H9 (cell line): ENCODE data around the gene STC2. TPM values are rescaled to one million over a fixed set of nuclear protein-coding genes. Genes with fewer than 3 reads are reported as not detected.
A peak's percentile ranks its signal among the peaks of the same experiment; 100 is the strongest.

Source experiments
- DNase-seq: peaks from one replicate; pipeline ENCODE4 v3.0.0-alpha.2; 2017
- H2AFZ ChIP-seq: one replicate; pipeline ENCODE4 v1.6.1; 2013; ENCODE audit warnings: mild to moderate bottlenecking, low read length, control low read depth, moderate library complexity
- H2AK5ac ChIP-seq: 2 replicates; pipeline ENCODE4 v1.6.1; 2013; ENCODE audit warnings: low read length, control low read depth, mixed read lengths; ENCODE audit not compliant: insufficient read length
- H2BK120ac ChIP-seq: one replicate; pipeline ENCODE4 v1.6.1; 2013; ENCODE audit warnings: low read depth, mild to moderate bottlenecking, low read length, control low read depth, inconsistent platforms; ENCODE audit not compliant: poor library complexity, severe bottlenecking
- H2BK12ac ChIP-seq: 2 replicates; pipeline ENCODE4 v1.6.1; 2013; ENCODE audit warnings: low read length, control low read depth, mixed read lengths, low read depth; ENCODE audit not compliant: insufficient read length
- H2BK15ac ChIP-seq: 2 replicates; pipeline ENCODE4 v1.6.1; 2013; ENCODE audit warnings: low read depth, low read length, control low read depth
- H2BK20ac ChIP-seq: one replicate; pipeline ENCODE4 v1.6.1; 2013; ENCODE audit warnings: low read depth, mild to moderate bottlenecking, low read length, control low read depth, inconsistent platforms; ENCODE audit not compliant: poor library complexity, severe bottlenecking
- H2BK5ac ChIP-seq: 2 replicates; pipeline ENCODE4 v1.6.1; 2013; ENCODE audit warnings: low read length, control low read depth, mixed read lengths; ENCODE audit not compliant: insufficient read length
- H3K14ac ChIP-seq: 2 replicates; pipeline ENCODE4 v1.6.1; 2013; ENCODE audit warnings: low read length, control low read depth; ENCODE audit not compliant: insufficient read depth
- H3K18ac ChIP-seq: 2 replicates; pipeline ENCODE4 v1.6.1; 2013; ENCODE audit warnings: low read depth, mild to moderate bottlenecking, mixed read lengths, low read length, control low read depth; ENCODE audit not compliant: insufficient read length
- H3K23ac ChIP-seq: 2 replicates; pipeline ENCODE4 v1.6.1; 2013; ENCODE audit warnings: low read length, control low read depth, mixed read lengths, low read depth; ENCODE audit not compliant: insufficient read length
- H3K23me2 ChIP-seq: 2 replicates; pipeline ENCODE4 v1.6.1; 2013; ENCODE audit warnings: low read depth, mild to moderate bottlenecking, mixed read lengths, low read length, control low read depth; ENCODE audit not compliant: insufficient read length, poor library complexity, severe bottlenecking
- H3K27ac ChIP-seq: 2 replicates; pipeline ENCODE4 v1.5.1; 2013; ENCODE audit warnings: low read length, control low read depth, mixed read lengths, low read depth; ENCODE audit not compliant: insufficient read length
- H3K27me3 ChIP-seq: 2 replicates; pipeline ENCODE4 v1.6.1; 2013; ENCODE audit warnings: low read length, control low read depth, inconsistent platforms; ENCODE audit not compliant: insufficient read depth
- H3K4ac ChIP-seq: 2 replicates; pipeline ENCODE4 v1.6.1; 2013; ENCODE audit warnings: low read depth, mild to moderate bottlenecking, control low read depth, inconsistent platforms, low read length, moderate library complexity
- H3K4me1 ChIP-seq: 2 replicates; pipeline ENCODE4 v1.6.1; 2013; ENCODE audit warnings: low read length, control low read depth, inconsistent platforms; ENCODE audit not compliant: insufficient read depth
- H3K4me2 ChIP-seq: 2 replicates; pipeline ENCODE4 v1.6.1; 2013; ENCODE audit warnings: low read length, control low read depth, mixed read lengths; ENCODE audit not compliant: insufficient read length, insufficient read depth
- H3K56ac ChIP-seq: 2 replicates; pipeline ENCODE4 v1.6.1; 2013; ENCODE audit warnings: low read depth, mild to moderate bottlenecking, mixed read lengths, low read length, control low read depth; ENCODE audit not compliant: insufficient read length
- H3K79me1 ChIP-seq: 2 replicates; pipeline ENCODE4 v1.6.1; 2013; ENCODE audit warnings: low read depth, mild to moderate bottlenecking, moderate library complexity, low read length, control low read depth, inconsistent platforms; ENCODE audit not compliant: insufficient read depth, poor library complexity, severe bottlenecking
- H3K79me2 ChIP-seq: 2 replicates; pipeline ENCODE4 v1.6.1; 2013; ENCODE audit warnings: low read length, control low read depth, inconsistent platforms; ENCODE audit not compliant: insufficient read depth
- H3K9ac ChIP-seq: 2 replicates; pipeline ENCODE4 v1.6.1; 2013; ENCODE audit warnings: low read length, control low read depth, mixed read lengths; ENCODE audit not compliant: insufficient read length; ENCODE audit errors: extremely low read depth
- H3K9me3 ChIP-seq: one replicate; pipeline ENCODE4 v1.6.1; 2013; ENCODE audit warnings: low read depth, low read length, inconsistent platforms; ENCODE audit not compliant: control insufficient read depth
- H3T11ph ChIP-seq: one replicate; pipeline ENCODE4 v1.6.1; 2013; ENCODE audit warnings: mild to moderate bottlenecking, low read length, control low read depth, inconsistent platforms
- H4K20me1 ChIP-seq: one replicate; pipeline ENCODE4 v1.6.1; 2013; ENCODE audit not compliant: control insufficient read depth, insufficient read length, insufficient read depth
- H4K5ac ChIP-seq: 2 replicates; pipeline ENCODE4 v1.6.1; 2013; ENCODE audit warnings: low read depth, mild to moderate bottlenecking, mixed read lengths, low read length, control low read depth; ENCODE audit not compliant: insufficient read length
- H4K8ac ChIP-seq: replicated peaks from 2 replicates; pipeline ENCODE4 v1.6.1; 2013; ENCODE audit warnings: low read length, control low read depth, mixed read lengths, low read depth; ENCODE audit not compliant: insufficient read length
- H4K91ac ChIP-seq: 2 replicates; pipeline ENCODE4 v1.6.1; 2013; ENCODE audit warnings: low read depth, mild to moderate bottlenecking, moderate library complexity, mixed read lengths, low read length, control low read depth; ENCODE audit not compliant: insufficient read length
- H3K27ac Mint-ChIP-seq, 3 experiments: 2 replicates in 2 of 3; 3 replicates in 1 of 3; pipeline ENCODE4 v1.8.0; 2020 to 2021; ENCODE audit warnings: mixed read lengths in 3 of 3, mild to moderate bottlenecking in 1 of 3, moderate library complexity in 1 of 3
- H3K27me3 Mint-ChIP-seq: 2 replicates; pipeline ENCODE4 v1.8.0; 2021; ENCODE audit warnings: low read depth, mild to moderate bottlenecking, moderate library complexity, mixed read lengths
- H3K36me3 Mint-ChIP-seq, 3 experiments: 2 replicates in 2 of 3; 3 replicates in 1 of 3; pipeline ENCODE4 v1.8.0; 2020 to 2021; ENCODE audit warnings: low read depth in 3 of 3, mixed read lengths in 3 of 3; ENCODE audit not compliant: insufficient read depth in 1 of 3
- H3K4me1 Mint-ChIP-seq, 2 experiments: 2 replicates each; pipeline ENCODE4 v1.8.0; 2020; ENCODE audit warnings: mixed read lengths in 2 of 2
- H3K4me3 Mint-ChIP-seq, 2 experiments: 2 replicates in 1 of 2; 3 replicates in 1 of 2; pipeline ENCODE4 v1.8.0; 2020 to 2021; ENCODE audit warnings: mild to moderate bottlenecking in 2 of 2, mixed read lengths in 2 of 2, moderate library complexity in 1 of 2
- H3K9me3 Mint-ChIP-seq, 2 experiments: 2 replicates in 1 of 2; 3 replicates in 1 of 2; pipeline ENCODE4 v1.8.0; 2020; ENCODE audit warnings: mild to moderate bottlenecking in 2 of 2, mixed read lengths in 2 of 2, moderate library complexity in 1 of 2
- CTCF ChIP-seq: fragments of 200-600 bp; sonication (generic); conservative IDR thresholded peaks from 3 replicates; pipeline ENCODE4 v1.8.0; 2021; ENCODE audit warnings: antibody characterized with exemption, mild to moderate bottlenecking
- WGBS: extraction: QIAGEN DNeasy Blood & Tissue Kit; methylation state at CpG from one replicate; pipeline ENCODE4 v1.1.7; 2013; ENCODE audit warnings: missing lambda C conversion rate, low lambda C conversion rate, mixed read lengths; ENCODE audit not compliant: insufficient read length; ENCODE audit errors: extremely low coverage; 5-methylcytosine and 5-hydroxymethylcytosine counted together
- total RNA-seq: library from RNA; stranded (reverse); gene quantifications from 2 replicates; pipeline ENCODE4 v1.2.1, GENCODE V29; 2021

Gene STC2
- total RNA-seq, 1 experiment from 2014 or later = 77.7 TPM

GRCh38 chr5:173291722-173292658 lies 36.2 kb downstream of the STC2 start:
- Histone ChIP-seq H2BK12ac (no peak overlapping the region), H3K18ac (no peak overlapping the region), H3K9me3 (no peaks in the 10 kb centered on the region), H2AK5ac (no peak overlapping the region), H2BK5ac (no peak overlapping the region), H3K27me3 (no peaks in the 10 kb centered on the region), H4K8ac (no peak overlapping the region), H3K23ac (no peak overlapping the region), H3K4ac (no peak overlapping the region), H3K79me1 (no peaks in the 10 kb centered on the region), H2BK20ac (no peak overlapping the region), H2AFZ (no peak overlapping the region), H3K9ac (no peak overlapping the region), H3K56ac (no peak overlapping the region), H3T11ph (no peak overlapping the region), H3K27ac (no peak overlapping the region), H3K14ac (no peak overlapping the region), H4K5ac (no peak overlapping the region), H4K91ac (no peak overlapping the region), H2BK120ac (no peak overlapping the region), H2BK15ac (no peak overlapping the region), H3K23me2 (no peaks in the 10 kb centered on the region), H3K4me2 (no peak overlapping the region), H3K4me1 (no peaks in the 10 kb centered on the region; the same call in 1 of the 2 replicates), H3K79me2 (no peaks in the 10 kb centered on the region), H4K20me1 (no peaks in the 10 kb centered on the region)
- DNase-seq = no peak
- Mint-ChIP-seq H3K4me3 (no peak overlapping the region; a peak in 1 of 5 replicates), H3K9me3 (peaks cover 0 to 11% of the 10 kb centered on the region in 2 experiments; a peak in 4 of 5 replicates), H3K27me3 (peaks cover 29% of the 10 kb centered on the region), H3K4me1 (peaks cover 38 to 45% of the 10 kb centered on the region in 2 experiments), H3K27ac (peak overlapping the region in 2 of 3 experiments; percentile 90 to 96; a peak in 4 of 7 replicates), H3K36me3 (peaks cover 0 to 9% (median 3%) of the 10 kb centered on the region in 3 experiments; a peak in 4 of 7 replicates)
- WGBS = no CpG with 5 or more reads among the region's 9 CpGs
- no peak for TF ChIP-seq CTCF
